ENCODE results near the gene PKN1. TPM values are rescaled to one million over a fixed set of nuclear protein-coding genes. Genes with fewer than 3 reads are reported as not detected.
A peak's percentile ranks its signal among the peaks of the same experiment; 100 is the strongest.

The PKN1 gene
- total RNA-seq (100 to 1,000 TPM in 2 of 4 donors, 10 to 100 TPM in 2; 61.1 to 136 (median 102) TPM), polyA plus RNA-seq (10 to 100 TPM; 40.7 to 69.2 (median 62.9) TPM)
- long read RNA-seq, donor 1, transcript PKN1-201 (22 exons, 3,069 nt) = major isoform, 184 of 214 reads
- long read RNA-seq, donor 1, partial matches to known transcripts = 22 of 214 reads
- long read RNA-seq, donor 1, other reads (novel, unspliced or antisense) = 8 of 214 reads
- long read RNA-seq, donor 2, transcript PKN1-201 (22 exons, 3,069 nt) = major isoform, 152 of 197 reads
- long read RNA-seq, donor 2, partial matches to known transcripts = 34 of 197 reads
- long read RNA-seq, donor 2, other reads (novel, unspliced or antisense) = 10 of 197 reads

DNA sequence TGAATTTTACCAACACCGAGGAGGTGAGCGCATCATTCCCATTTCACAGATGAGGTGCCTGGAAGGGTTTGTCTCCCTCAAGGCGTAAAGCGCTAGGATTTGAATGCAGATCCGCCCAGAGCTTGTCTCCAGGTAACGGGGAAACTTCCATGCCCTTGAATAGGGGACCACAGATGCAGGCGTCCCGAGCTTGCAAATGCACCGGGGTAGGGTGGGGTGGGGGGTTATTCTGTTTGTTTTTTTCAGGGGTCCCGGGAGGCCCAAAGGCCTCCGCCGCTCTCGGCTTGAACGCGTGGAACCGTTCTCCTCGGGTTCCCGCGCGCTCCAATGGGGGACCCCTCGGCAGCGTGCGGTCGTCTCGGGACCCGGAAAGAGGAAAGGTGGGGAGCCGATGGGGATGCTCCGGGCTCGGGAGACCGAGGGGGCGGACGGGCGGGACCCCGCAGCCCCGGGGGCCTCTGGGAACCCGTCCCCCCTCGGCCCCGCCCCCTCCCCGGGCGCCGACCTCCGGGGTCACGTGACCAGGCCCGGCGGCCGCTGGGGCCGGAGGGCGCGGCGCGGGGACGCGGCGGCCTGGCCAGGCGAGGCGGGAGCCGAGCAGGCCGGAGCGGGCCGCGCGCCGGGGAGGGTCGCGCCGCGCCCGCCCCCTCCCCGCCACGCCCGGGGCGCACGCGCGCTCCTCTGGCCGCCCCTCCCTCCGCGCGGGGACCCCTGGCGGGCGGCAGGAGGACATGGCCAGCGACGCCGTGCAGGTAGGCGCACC is at the start of gene PKN1:
Gene PKN1, plus strand, starts transcription at position 516 of the 763 bp plus-strand sequence. Its CDS starts 216 bp downstream, at position 732.
- peak; percentile 55 to 75 (median 68) for ATAC-seq
- WGBS, 3 donors = 3 to 6% (median 5%) methylated on average over 33 to 83 of the region's 85 CpGs

DNA sequence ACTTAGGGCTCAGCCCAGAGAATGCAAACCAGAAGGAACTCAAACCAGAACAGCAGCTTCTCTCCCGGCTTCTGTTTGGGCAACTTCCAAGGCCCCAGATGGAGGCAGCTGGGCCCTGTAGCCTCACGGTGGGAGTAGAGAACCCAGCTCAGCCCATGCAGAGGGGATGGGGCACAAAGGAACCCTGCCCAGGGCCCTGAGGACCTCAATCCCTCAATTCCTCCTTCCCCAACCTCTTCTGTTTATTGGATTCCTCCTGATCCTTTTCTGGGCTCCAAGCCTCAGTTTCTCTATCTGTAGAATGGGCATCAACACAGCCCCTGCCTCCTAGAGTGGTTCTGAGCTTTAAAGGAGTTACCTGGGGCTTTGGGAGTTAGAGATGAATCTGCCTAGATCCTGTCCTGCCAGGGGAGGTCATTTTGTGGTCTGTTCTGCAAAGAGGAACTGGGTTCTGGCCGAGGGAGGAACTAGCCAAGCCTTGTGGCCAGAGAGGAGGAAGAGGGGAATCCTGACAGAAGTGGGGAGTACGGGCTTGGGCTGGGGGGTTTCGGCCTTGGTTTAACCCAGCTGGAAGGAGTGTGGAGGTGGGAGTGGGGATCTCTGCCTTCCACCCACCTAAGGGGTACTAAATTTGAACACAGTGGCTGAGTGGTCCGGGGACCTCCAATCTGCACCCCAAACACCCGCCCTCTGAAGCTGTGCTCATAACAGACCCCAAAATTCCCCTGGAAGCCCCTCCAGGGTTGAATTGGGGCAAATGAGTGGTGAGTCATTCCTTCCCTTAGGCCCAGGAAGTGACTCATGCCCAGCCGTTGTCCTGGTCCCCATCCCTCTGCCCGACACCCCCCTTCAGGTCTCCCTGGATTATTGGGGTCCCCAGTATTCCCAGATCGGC is 49.2 kb upstream of the PKN1 start:
- intact Hi-C loops (cut with DNase I) = no loop called here
- DNase-seq = peak in 1 of 2 donors; percentile 68
- peaks cover 33% of the 10 kb centered on the region for H3K4me1 ChIP-seq
- H3K27me3 ChIP-seq (ENCODE audit: insufficient read depth in 3 of 3, low read length in 2 of 3) = no peaks in the 10 kb centered on the region
- no peaks in the 10 kb centered on the region for H3K9me3 ChIP-seq
- peak overlapping the region; percentile 95 for H3K27ac ChIP-seq
- peak overlapping the region; percentile 85 for H3K4me3 ChIP-seq
- peak in 3 of 4 donors; percentile 31 to 52 (median 33) for ATAC-seq
- peaks cover 0 to 9% of the 10 kb centered on the region in 2 donors for H3K36me3 ChIP-seq (ENCODE audit: insufficient read depth in 1 of 2, low read depth in 1 of 2)
- 30 to 38% (median 38%) methylated on average over 10 of the region's 10 CpGs for WGBS, 3 donors
- TF ChIP-seq, protein P1, sequence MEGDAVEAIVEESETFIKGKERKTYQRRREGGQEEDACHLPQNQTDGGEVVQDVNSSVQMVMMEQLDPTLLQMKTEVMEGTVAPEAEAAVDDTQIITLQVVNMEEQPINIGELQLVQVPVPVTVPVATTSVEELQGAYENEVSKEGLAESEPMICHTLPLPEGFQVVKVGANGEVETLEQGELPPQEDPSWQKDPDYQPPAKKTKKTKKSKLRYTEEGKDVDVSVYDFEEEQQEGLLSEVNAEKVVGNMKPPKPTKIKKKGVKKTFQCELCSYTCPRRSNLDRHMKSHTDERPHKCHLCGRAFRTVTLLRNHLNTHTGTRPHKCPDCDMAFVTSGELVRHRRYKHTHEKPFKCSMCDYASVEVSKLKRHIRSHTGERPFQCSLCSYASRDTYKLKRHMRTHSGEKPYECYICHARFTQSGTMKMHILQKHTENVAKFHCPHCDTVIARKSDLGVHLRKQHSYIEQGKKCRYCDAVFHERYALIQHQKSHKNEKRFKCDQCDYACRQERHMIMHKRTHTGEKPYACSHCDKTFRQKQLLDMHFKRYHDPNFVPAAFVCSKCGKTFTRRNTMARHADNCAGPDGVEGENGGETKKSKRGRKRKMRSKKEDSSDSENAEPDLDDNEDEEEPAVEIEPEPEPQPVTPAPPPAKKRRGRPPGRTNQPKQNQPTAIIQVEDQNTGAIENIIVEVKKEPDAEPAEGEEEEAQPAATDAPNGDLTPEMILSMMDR (IDR thresholded peaks at IDR 0.05) = no peak

More for the DNA sequence above, at the start of gene PKN1:
- H3K9me3 ChIP-seq = no peaks in the 10 kb centered on the region
- H3K4me3 ChIP-seq = peak within 1 kb of the TSS; percentile 91
- peak; percentile 71 to 74 for DNase-seq
- TF ChIP-seq, protein P1 (IDR thresholded peaks at IDR 0.05) = peak; percentile 18
- no peaks in the 10 kb centered on the region for H3K27me3 ChIP-seq (ENCODE audit: insufficient read depth in 3 of 3, low read length in 2 of 3)
- intact Hi-C loops (cut with DNase I) = no loop called here
- peaks cover 10% of the 10 kb centered on the region for H3K4me1 ChIP-seq
- H3K27ac ChIP-seq = peak within 1 kb of the TSS; percentile 59
- peaks cover 0 to 6% of the 10 kb centered on the region in 2 donors for H3K36me3 ChIP-seq (ENCODE audit: insufficient read depth in 1 of 2, low read depth in 1 of 2)

DNA sequence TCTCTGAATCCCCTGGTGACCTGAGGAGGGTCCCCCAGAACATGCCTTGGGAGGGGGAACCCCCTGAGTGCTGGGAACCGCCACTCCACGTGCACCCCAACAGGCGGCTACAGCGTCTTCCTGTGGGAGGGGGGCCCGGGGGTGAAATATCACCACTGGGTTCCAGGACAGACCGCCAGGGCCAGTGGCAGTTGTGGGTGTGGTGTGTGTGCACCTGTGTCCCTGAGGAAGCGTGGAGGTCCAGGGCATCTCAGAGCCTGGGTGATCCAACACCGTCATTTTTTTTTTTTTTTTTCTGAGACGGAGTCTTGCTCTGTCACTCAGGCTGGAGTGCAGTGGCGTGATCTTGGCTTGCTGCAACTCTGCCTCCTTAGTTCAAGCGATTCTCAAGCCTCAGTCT is 47.6 kb upstream of the PKN1 start:
- no peak for DNase-seq
- intact Hi-C loops (cut with DNase I) = no loop called here
- no peaks in the 10 kb centered on the region for H3K27me3 ChIP-seq (ENCODE audit: insufficient read depth in 3 of 3, low read length in 2 of 3)
- H3K27ac ChIP-seq = peak overlapping the region; percentile 95
- WGBS, 3 donors = 76 to 89% (median 83%) methylated on average over 11 of the region's 11 CpGs
- peaks cover 29% of the 10 kb centered on the region for H3K4me1 ChIP-seq
- TF ChIP-seq, protein P1 (IDR thresholded peaks at IDR 0.05) = no peak
- no peak overlapping the region for H3K4me3 ChIP-seq
- no peaks in the 10 kb centered on the region for H3K9me3 ChIP-seq
- ATAC-seq = no peak
- peaks cover 0 to 13% of the 10 kb centered on the region in 2 donors for H3K36me3 ChIP-seq (ENCODE audit: insufficient read depth in 1 of 2, low read depth in 1 of 2)

DNA sequence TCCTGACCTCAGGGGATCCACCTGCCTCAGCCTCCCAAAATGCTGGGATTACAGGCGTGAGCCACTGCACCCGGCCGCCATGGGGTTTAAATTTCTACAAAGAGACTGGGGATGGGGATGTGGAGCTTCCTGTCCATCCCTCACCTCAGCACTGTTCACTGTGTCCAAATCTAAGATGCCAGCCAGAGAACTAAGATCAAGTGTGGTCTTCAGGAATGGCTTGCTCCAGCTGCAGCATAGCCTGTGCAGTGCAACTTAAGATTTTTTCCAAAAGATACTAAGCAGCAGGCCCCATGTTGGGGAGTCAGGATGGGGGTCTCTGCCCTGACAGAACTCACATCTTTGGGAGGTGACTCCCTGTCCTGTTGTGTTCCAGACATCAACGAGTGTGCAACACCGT is 42.6 kb upstream of the PKN1 start:
- DNase-seq = no peak
- intact Hi-C loops (cut with DNase I) = no loop called here

More for the DNA sequence above, 42.6 kb upstream of the PKN1 start:
- TF ChIP-seq, protein P1 (IDR thresholded peaks at IDR 0.05) = no peak
- no peak overlapping the region for H3K4me3 ChIP-seq
- H3K27me3 ChIP-seq (ENCODE audit: insufficient read depth in 3 of 3, low read length in 2 of 3) = no peaks in the 10 kb centered on the region
- no peaks in the 10 kb centered on the region for H3K4me1 ChIP-seq
- H3K27ac ChIP-seq = no peak overlapping the region
- 89 to 94% (median 94%) methylated on average over 5 of the region's 5 CpGs for WGBS, 3 donors
- H3K36me3 ChIP-seq (ENCODE audit: insufficient read depth in 1 of 2, low read depth in 1 of 2) = peaks cover 2 to 64% of the 10 kb centered on the region in 2 donors
- no peaks in the 10 kb centered on the region for H3K9me3 ChIP-seq
- ATAC-seq = no peak
